HL-60/S4 treated with retinoic acid at 250 ng/mL for 4 days and 3 days (cell line): Measurements from ENCODE around the gene GLS.

ENCODE experiments used
- in situ Hi-C: fragments of 300-500 bp; cut with MboI; formaldehyde crosslinking; loops from 2 replicates; pipeline ENCODE4 v1.7.0; 2022; ENCODE audit warnings: low sequenced_read_pairs

GLS gene

DNA sequence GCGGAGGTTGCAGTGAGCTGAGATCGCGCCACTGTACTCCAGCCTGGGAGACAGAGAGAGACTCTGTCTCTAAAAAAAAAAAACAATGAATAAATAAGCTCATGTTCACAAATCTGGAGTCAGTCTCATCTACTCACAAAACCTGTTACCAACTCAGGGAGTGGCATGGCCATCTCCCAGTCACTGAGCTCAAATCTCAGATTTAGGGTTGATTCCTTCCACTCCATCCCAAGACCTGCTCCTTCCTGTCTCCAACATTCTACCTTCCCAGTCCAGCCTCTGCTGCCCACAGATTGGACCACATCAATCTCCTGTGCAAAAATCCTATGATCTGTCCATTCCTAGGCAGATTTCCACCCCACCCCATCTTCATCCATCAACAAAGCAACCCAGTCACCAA lies 131.7 kb downstream of the GLS start:
- in situ Hi-C loops, result no loop called here

DNA sequence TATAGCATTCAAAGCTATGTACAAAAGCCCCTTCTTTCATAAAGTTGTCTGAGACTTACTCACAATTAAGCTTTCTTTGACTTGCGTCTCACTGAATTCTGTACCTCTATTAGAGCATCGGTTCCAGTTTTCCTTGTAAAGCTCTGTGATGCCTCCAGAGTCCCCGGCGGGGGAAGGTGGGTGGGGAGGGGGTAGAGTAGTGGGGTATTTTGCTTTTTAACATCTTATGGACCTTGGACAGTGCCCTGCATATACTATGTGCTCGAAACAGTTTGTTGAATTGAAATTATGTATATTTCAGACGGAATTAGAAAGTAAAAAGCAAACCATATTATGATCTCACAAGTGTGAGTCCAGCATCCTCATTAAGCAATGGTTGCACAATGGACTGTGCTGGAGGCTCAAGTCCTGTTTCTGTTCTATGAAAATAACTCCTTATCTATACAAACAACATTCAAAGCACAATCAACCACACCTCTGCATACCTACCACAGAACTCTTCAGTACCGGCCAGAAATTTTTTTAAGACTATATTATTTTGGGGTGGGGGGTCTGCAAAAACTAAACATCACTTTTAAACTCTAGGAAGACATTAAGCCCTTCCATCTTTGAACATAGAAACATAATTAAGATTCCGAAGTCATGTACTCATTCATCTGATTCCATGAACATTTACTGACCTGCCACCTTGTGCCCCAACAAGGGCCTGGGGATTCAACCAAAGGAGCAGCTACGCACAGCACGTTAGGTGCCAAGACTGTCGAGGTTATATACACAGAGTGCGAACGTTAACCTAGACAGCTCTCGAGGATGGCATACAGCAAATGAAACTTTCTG lies 132.4 kb downstream of the GLS start:
- in situ Hi-C loops, result no loop called here

DNA sequence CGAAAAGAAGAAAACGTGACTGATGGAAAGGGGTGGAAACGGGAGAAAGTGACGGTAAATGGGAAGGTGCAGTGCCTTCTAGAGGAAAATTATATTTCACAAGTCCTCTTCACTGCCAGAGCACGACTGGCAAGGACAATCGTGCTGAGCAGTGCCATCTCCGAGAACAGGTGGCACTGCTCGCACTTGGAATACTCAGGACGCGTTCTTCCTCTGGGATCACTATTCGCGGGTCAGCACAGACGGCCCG lies 133.0 kb downstream of the GLS start:
- in situ Hi-C loops, result no loop called here

DNA sequence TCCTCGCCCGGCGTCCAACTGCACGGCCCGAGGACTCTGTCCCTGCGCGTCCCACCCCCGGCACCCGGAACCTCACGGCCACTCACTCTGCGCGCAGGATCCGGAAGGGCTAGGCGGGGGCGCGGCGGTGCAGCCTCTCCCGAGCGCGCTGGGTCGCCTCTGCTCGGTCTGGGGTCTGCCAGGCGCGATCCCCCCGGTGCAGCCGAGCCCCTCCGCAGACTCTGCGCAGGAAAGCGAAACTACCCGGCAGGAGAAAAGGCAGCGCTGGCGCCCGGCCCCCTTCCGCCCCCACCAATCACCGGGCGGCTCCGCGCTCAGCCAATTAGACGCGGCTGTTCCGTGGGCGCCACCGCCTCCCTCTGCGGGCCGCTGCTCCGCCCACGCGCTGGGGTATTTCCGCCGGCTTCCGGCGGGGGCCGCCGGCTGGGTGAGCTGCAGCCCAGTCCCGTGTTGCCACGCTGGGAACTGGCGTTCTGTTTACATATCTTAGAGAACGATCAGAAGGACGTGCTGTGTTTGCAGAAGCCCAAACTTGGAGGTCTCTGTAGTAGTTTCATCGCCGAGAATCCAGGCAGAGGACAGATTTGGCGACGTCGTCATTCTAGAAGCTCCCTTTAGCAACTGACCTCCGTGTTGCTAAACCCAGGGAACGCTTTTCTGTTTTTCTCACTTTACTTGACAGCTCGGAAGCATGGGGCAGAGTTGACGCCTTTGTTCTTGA lies 133.5 kb downstream of the GLS start, which contains the start of gene STAT1:
TSS of gene STAT1 (minus strand) at position 240 of the 721 bp plus-strand sequence. CDS start 4,168 bp downstream, outside the sequence.
- in situ Hi-C loops, result no loop called here

DNA sequence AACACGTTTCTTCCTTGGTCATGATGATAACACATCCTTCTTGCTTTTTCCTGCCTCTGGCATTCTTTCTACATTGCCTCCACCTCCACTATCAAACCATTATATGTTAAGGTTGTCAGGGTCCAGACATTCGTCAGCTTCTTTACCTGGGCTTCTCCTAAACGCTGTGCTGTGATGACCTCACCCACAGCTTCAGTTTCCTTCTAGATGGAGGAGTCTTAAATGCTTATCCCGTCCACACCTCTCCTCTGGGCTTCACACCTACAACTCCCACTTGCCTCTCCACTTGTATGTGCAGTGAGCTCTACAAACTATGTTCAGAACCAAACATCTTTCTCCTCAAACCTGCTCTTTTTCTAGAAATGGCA lies 134.0 kb downstream of the GLS start:
- in situ Hi-C loops, result no loop called here
